G401.6 (cell line): Measurements from ENCODE around the gene FCGR3A.
"Not testable (repeated sequence)": the region's sequence is repeated elsewhere in the genome, so short reads cannot be mapped to it uniquely, and the experiment has no call there.

ENCODE experiments used
- FAIRE-seq: peaks from 2 replicates; lab custom pipeline; 2012; peaks lifted over from hg19 to GRCh38; lab: Jason Lieb, UNC

FCGR3A gene

GRCh38 chr1:161556143-161556542 is 6.5 kb upstream of the FCGR3A start:
- FAIRE-seq = not testable (repeated sequence)

DNA sequence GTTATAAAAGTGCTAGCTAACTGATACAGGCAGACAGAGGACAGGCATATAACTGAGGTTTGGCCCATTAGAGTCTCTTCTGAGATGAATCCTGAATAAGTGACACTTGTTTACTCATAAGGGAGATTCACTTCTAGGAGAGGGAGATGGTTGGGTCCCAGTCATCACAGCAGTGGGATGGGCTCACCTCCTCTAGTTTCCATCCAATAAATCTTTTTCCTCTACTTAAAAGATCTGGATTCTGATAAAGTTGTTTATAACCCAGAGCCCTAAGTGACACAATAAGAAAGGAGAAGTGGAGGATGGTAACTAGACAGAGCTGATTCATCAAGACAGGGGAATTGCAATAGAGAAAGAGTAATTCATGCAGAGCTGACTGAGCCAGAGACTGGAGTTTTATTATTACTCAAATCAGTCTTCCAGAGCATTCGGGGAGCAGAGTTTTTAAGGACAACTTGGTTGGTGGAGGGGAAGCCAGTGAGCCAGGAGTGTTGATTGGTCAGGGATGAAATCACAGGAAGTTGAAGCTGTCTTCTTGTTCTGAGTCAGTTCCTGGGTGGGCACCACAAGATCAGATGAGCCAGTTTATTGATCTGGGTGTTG is 5.3 kb upstream of the FCGR3A start:
- not testable (repeated sequence) for FAIRE-seq

GRCh38 chr1:161554340-161554739 is 4.7 kb upstream of the FCGR3A start:
- FAIRE-seq = not testable (repeated sequence)

- not testable (repeated sequence) for FAIRE-seq
These were observed 4.0 kb upstream of the FCGR3A start for GRCh38 chr1:161553631-161554030.

- FAIRE-seq = not testable (repeated sequence)
These were observed 1.3 kb upstream of the FCGR3A start for GRCh38 chr1:161550942-161551341.

- FAIRE-seq = not testable (repeated sequence)
These were observed 740 bp downstream of the FCGR3A start for GRCh38 chr1:161548749-161549406.

DNA sequence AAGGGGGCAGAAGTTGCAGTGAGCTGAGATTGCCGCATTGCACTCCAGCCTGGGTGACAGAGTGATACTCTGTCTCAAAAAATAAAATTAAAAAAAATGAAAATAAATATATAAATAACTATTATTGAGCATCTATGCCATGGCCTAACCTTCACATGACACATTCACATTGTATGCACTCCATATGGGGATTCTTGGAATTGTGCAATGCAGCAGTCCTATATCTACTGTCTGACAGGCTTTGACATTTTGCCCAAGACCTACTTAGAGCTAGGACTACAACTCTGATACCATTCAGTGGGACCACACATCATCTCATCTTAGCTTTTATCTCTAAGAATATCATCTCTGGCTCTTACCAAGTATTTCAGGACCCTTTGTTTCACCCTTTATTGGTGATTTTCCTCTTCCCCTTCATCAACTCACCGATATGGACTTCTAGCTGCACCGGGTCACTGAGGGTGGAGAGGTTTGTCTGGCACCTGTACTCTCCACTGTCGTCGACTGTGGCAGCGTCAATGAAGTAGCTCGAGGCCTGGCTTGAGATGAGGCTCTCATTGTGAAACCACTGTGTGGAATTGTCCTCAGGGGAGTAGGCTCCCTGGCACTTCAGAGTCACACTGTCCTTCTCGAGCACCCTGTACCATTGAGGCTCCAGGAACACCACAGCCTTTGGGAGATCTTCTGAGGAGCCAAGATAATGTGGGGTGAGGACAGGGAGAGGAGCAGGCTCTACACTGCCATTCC is 1.4 kb downstream of the FCGR3A start:
- not testable (repeated sequence) for FAIRE-seq

- not testable (repeated sequence) for FAIRE-seq
These were observed 4.5 kb downstream of the FCGR3A start for GRCh38 chr1:161545005-161545731.

GRCh38 chr1:161543125-161543524 is 6.5 kb downstream of the FCGR3A start:
- not testable (repeated sequence) for FAIRE-seq

- not testable (repeated sequence) for FAIRE-seq
These were observed 7.5 kb downstream of the FCGR3A start for GRCh38 chr1:161542091-161542559.

DNA sequence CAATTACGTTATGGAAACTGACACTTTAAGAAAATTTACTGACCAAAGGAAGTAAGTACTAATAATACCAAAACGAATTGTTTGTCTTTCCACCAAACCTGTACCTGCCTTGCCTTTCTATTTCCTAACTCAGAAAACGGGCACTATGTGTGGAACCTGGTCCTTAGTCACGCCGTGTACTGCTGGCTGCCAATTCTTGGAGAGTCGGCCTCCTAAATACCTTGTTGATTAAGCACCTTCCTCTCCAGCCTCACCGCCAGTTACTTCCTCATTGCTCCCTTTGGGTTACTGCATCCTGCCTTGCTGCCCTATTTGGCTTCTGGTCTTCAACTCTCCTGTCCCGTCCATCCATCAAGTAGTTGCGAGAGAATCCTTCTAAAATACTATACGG is 9.1 kb downstream of the FCGR3A start:
- not testable (repeated sequence) for FAIRE-seq

- FAIRE-seq = peak; percentile 84
These were observed 9.7 kb downstream of the FCGR3A start for GRCh38 chr1:161539731-161540569.

- FAIRE-seq = not testable (repeated sequence)
These were observed 10.6 kb downstream of the FCGR3A start for GRCh38 chr1:161538925-161539479.

- FAIRE-seq = not testable (repeated sequence)
These were observed 12.4 kb downstream of the FCGR3A start for GRCh38 chr1:161537068-161537669.

DNA sequence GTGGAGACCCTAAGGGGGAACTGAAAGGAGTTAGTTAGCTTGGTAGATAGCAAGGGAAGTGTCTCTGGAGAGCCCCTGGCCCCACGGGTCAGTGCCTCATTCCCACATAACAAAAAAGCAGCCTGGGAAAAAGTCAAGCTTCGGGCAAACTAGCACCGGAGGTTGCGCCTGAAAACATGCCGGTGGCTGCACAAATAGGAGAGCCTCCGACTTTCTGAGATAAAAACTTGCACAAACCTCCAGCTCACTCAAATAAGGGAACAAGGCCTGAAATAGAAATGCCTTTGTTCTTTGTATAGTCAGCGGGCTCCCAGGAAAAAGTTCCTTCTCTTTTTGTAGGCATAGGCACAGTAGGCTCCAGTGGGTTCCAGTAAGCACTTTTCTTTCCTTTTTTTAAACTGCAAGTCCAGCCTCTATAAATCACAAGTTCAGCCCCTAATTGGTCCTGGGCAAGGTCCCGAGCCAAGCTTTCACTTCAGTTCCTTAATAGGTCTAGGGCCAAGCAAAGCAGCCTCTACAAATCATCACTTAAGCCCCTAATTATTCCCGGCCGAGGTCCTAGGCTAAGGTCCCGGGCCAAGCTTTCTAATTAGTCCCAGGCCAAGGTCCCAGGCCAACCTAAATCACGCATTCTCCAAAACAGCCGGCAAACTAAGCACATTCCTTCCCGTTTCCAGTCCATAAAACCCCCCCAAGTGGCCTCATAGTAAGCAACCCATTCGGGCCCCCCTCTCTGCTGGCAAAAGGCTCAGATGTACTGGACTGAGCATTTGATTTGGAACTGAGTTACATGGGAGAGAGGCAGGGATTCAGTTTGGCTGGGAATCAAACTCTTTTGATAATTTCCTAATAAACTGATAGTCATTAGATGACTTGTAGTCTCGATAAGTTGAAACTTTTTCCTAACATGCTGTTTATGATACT is 16.7 kb downstream of the FCGR3A start:
- FAIRE-seq = not testable (repeated sequence)

DNA sequence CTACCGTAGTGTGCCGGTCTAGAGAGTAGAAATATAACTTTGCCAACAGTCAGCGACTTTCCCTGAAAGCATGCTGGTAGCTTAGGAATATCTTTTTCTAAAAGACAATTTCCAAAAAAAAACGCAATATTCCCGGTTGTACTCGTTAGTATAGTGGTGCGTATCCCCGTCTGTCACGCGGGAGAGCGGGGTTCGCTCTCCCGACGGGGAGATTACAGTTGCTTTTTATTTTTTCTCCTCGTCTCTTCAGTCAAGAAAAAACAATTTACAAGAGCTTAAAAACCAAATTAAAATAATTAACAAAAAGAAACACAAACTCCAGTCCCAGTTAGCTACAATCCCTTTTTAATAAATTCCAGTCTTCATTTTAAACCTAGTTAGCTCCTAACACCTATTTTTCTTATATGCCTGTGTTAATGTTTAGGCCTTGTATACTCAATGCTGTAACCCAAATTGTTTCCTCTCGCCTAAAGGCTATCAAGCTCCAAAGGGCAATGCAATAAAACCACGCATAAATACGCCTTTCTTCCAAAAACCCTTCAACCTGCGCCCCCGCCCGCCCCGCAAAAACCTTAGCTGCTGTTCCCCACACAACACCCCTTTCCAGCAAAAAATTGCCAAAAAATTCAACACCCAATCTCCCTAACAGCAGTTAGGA is 17.5 kb downstream of the FCGR3A start:
- FAIRE-seq = no peak

- peak; percentile 94 for FAIRE-seq
These were observed 18.7 kb downstream of the FCGR3A start for GRCh38 chr1:161530671-161531641.

- FAIRE-seq = peak; percentile 3
These were observed 19.5 kb downstream of the FCGR3A start for GRCh38 chr1:161530158-161530557.
